Colonic mucosa (tissue), 4 donors: ENCODE results near the gene TOMM7. TPM values are rescaled to one million over a fixed set of nuclear protein-coding genes. Genes with fewer than 3 reads are reported as not detected.

Experiments
- DNase-seq: peaks from one replicate; pipeline ENCODE4 v3.0.0-alpha.2; 2020
- H3K27ac ChIP-seq: fragments of 200-600 bp; one replicate; pipeline ENCODE4 v1.8.0; 2021
- H3K27me3 ChIP-seq: fragments of 200-600 bp; one replicate; pipeline ENCODE4 v1.8.0; 2021
- H3K36me3 ChIP-seq: fragments of 200-600 bp; one replicate; pipeline ENCODE4 v1.8.0; 2021
- H3K4me1 ChIP-seq: fragments of 200-600 bp; one replicate; pipeline ENCODE4 v1.8.0; 2021; ENCODE audit warnings: mild to moderate bottlenecking
- H3K4me3 ChIP-seq: fragments of 200-600 bp; one replicate; pipeline ENCODE4 v1.8.0; 2021
- H3K9ac ChIP-seq, 2 donors: one replicate each; pipeline ENCODE4 v1.7.0; 2013; ENCODE audit warnings: control low read depth in 2 of 2, low read depth in 2 of 2, low read length in 2 of 2
- H3K9me3 ChIP-seq: fragments of 200-600 bp; one replicate; pipeline ENCODE4 v1.8.0; 2021
- intact Hi-C: fragments of 100-400 bp; cut with DNase I; formaldehyde crosslinking; loops from one replicate; pipeline ENCODE4 v1.14.1; 2022
- total RNA-seq, 2 donors: library from RNA; stranded (reverse); fragmentation: NEBNext Ultra II Directional in 1 of 2; extraction: Animal tissue kit (Norgen Biotek cat#: 25700) in 1 of 2; gene quantifications; one replicate each; pipeline ENCODE4 v1.2.1, GENCODE V29; 2021
- TF ChIP-seq, protein P1 (sequence below): fragments of 200-600 bp; IDR thresholded peaks from one replicate; pipeline ENCODE4 v1.8.0; 2022; ENCODE audit warnings: antibody characterized with exemption, mild to moderate bottlenecking
- donor health status: healthy.
- donor health status: DM: no; HTN: no; CAD: no.
- donor health status: DM: no; HTN: no; CAD: no.

The TOMM7 gene
- total RNA-seq, 2 donors from 2014 or later: 235 to 288 TPM

DNA sequence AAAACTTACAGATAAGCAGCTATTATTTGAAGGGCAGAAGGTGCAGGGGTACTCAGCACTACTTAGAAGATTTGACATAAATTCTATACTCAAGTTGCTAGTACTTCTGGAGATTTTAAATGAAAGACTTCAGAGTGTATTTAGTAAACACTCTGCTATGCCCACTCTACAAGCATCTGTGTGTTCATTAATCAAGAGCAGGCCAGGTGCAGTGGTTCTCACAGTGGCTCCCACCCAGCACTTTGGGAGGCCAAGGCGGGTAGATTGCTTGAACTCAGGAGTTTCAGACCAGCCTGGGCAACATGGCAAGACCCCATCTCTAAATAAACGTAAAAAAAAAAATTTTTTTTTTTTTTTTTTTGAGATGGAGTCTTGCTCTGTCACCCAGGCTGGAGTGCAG, 38.9 kb upstream of the TOMM7 start:
- Histone ChIP-seq H3K4me1 (no peaks in the 10 kb centered on the region), H3K36me3 (no peaks in the 10 kb centered on the region), H3K27ac (no peak overlapping the region), H3K27me3 (no peaks in the 10 kb centered on the region), H3K9me3 (no peaks in the 10 kb centered on the region), H3K4me3 (no peak overlapping the region), H3K9ac (no peak overlapping the region)
- intact Hi-C loops: no loop called here
- TF ChIP-seq, protein P1, sequence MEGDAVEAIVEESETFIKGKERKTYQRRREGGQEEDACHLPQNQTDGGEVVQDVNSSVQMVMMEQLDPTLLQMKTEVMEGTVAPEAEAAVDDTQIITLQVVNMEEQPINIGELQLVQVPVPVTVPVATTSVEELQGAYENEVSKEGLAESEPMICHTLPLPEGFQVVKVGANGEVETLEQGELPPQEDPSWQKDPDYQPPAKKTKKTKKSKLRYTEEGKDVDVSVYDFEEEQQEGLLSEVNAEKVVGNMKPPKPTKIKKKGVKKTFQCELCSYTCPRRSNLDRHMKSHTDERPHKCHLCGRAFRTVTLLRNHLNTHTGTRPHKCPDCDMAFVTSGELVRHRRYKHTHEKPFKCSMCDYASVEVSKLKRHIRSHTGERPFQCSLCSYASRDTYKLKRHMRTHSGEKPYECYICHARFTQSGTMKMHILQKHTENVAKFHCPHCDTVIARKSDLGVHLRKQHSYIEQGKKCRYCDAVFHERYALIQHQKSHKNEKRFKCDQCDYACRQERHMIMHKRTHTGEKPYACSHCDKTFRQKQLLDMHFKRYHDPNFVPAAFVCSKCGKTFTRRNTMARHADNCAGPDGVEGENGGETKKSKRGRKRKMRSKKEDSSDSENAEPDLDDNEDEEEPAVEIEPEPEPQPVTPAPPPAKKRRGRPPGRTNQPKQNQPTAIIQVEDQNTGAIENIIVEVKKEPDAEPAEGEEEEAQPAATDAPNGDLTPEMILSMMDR: no peak
- no peak for DNase-seq

DNA sequence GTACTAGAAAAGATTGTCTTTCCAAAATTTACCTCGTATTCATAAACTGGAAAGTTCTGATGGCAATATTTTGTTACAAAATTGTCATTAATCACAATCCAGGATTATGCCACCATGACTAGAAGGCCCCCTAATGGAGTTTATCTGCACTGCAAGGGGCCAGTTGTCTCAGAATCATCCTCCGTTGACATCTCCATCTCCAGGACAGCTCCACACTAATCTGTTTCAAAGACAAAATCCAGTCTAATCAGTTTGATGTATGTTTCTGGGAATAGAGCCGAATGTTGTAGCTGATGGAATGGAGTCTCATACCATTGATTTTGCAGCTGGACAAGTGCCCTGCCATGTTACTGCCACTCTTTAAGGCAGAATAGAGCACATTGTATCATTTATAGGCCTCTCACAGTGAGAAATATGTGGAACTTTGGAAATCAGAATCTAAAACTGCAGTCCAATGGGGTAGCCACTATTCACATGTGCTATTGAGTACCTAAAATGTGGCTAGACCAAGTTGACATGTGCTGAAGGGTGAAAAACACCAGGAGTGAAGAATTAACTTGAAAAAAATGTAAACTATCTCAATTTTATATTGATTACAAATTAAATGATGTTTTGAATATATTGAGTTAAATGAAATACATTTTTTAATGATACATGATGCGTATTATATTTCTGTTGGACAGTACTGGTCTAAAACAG, 38.3 kb upstream of the TOMM7 start:
- no peak for DNase-seq
- no peaks in the 10 kb centered on the region for H3K9me3 ChIP-seq
- no peak overlapping the region for H3K9ac ChIP-seq
- no peak overlapping the region for H3K27ac ChIP-seq
- no peak overlapping the region for H3K4me3 ChIP-seq
- no peaks in the 10 kb centered on the region for H3K4me1 ChIP-seq
- no peaks in the 10 kb centered on the region for H3K36me3 ChIP-seq
- TF ChIP-seq, protein P1: no peak
- H3K27me3 ChIP-seq: no peaks in the 10 kb centered on the region
- intact Hi-C loops: no loop called here

DNA sequence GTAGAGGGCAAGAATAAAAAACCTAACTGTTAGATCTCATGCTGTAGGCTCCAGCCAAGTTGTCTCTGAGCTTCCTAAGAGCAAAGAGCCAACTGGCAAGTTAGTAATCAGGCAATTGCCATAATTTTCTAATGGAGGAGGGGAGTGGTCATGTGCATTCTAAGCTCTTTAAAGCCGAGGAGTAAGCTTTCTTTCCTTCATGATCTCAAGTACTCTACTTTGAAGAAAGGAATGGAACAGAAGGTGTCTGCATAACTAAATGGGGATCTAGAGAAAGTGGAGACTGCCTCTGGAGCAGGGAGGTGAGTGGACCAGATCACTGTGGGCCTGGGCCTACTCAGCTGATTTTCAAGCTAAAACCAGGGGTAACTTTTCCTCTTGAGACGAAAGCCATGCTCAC, 37.7 kb upstream of the TOMM7 start:
- Histone ChIP-seq H3K9ac (no peak overlapping the region), H3K36me3 (no peaks in the 10 kb centered on the region), H3K4me1 (no peaks in the 10 kb centered on the region), H3K9me3 (no peaks in the 10 kb centered on the region), H3K4me3 (no peak overlapping the region), H3K27ac (no peak overlapping the region), H3K27me3 (no peaks in the 10 kb centered on the region)
- no peak for DNase-seq
- intact Hi-C loops: no loop called here
- TF ChIP-seq, protein P1: no peak

DNA sequence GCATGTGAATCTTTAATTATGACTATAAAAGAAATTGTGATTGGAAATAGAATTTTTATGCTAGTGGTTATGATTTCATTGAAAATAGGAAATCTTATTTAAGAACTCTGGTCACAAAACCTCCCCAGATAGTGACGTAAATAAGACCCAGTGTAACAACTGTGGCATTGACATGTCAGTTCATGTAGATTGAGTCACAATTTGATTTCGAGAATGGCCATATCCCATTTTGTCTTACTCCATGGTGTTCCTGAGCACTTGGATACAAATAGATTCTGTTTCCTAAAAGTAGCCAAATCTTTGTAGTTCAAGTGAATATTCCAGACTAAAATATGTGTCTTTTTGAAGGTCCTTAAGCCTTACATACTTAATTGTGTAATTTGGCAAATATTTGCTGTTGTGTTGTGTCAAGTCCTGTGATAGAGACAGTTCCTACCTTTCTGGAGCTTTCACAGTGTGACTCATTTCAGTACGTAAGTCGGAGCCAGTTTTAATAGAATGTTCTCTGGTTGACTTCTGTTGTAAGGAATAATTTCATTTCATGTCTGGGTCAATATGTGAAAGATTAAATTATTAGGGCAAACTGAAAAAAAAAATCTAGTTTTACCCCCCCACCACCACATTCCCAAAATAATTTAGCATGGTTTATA, 37.1 kb upstream of the TOMM7 start:
- intact Hi-C loops: loop anchor here (10.0 kb wide), 1 partner anchor 195 kb away; no protein-coding TSS in a partner anchor
- Histone ChIP-seq H3K36me3 (no peaks in the 10 kb centered on the region), H3K4me1 (peaks cover 3% of the 10 kb centered on the region), H3K27ac (no peak overlapping the region), H3K27me3 (no peaks in the 10 kb centered on the region), H3K9ac (no peak overlapping the region), H3K4me3 (no peak overlapping the region), H3K9me3 (no peaks in the 10 kb centered on the region)
- TF ChIP-seq, protein P1: no peak
- no peak for DNase-seq

DNA sequence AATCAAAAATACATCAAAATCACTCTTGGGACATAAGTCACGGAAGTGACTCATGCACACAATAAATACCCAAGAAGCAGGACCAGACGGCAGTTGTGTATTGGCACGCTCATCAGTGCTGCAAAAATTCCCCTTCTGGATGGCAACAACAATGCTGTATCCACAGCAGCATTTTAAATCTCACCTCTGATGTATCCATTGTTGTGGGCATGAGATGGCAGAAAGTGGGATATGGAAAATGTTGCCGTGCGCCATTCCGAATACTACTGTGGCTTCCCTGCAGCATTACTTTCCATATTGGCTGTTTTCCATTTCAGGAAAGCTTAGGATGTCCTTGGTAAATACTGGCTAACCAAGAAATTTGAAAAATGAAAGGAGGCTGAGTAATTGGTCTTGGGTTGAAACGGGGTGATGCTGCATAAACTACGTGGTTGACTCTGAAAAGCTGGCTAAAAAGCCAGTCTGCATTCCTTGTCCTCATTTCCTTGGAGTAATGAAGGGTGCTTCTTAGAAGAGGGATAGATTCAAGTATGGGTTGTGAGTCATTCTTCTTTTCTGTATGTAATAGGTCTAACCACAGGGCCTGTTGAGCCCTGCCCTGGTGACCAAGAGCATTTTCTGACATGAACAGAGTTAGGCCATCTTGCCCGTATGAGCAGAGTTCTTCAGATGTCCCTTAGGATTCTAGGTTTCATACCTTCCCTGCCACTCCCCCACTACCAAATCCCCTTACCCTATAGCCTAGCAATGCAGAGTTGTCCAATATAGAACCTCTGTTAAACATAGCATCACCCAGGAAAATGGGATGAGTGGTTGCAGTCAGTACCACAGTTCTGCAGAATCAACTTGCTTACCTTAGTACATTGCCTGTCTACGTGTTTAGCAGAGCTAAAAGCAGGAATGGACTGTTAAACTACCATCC, 36.3 kb upstream of the TOMM7 start:
- TF ChIP-seq, protein P1: no peak
- peaks cover 3% of the 10 kb centered on the region for H3K4me1 ChIP-seq
- no peak for DNase-seq
- H3K9ac ChIP-seq: no peak overlapping the region
- no peaks in the 10 kb centered on the region for H3K36me3 ChIP-seq
- H3K4me3 ChIP-seq: no peak overlapping the region
- H3K27ac ChIP-seq: peak overlapping the region; percentile 38
- no peaks in the 10 kb centered on the region for H3K9me3 ChIP-seq
- intact Hi-C loops: loop anchor here (10.0 kb wide), 1 partner anchor 196 kb away; no protein-coding TSS in a partner anchor
- H3K27me3 ChIP-seq: no peaks in the 10 kb centered on the region
